Activated CD4-positive, CD25-positive, alpha-beta regulatory T cell treated with anti-CD3 and anti-CD28 coated beads, Interleukin-2, amount 50 U/mL, for 72 hours (primary cell): ENCODE measurements around the gene IST1.

ENCODE experiments used
- DNase-seq: peaks from one replicate; pipeline ENCODE4 v3.0.0; 2021

Gene IST1

DNA sequence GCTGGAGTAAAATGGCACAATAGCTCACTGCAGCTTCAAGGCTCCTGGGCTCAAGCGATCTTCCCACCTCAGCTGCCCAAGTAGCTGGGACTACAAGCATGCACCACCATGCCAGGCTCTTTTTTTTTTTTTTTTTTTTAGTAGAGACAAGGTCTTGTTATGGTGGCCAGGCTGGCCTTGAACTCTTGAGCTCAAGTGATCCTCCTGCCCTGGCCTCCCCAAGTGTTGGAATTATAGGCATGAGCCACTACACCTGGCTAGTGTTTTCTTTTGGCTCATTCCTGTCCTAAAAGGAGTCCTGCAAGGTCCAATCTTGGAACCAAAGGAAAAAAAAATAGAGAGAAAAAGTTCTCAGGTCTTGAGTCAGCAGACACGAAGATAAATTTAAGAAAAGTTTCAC lies 74.0 kb downstream of the IST1 start:
- DNase-seq, result no peak

DNA sequence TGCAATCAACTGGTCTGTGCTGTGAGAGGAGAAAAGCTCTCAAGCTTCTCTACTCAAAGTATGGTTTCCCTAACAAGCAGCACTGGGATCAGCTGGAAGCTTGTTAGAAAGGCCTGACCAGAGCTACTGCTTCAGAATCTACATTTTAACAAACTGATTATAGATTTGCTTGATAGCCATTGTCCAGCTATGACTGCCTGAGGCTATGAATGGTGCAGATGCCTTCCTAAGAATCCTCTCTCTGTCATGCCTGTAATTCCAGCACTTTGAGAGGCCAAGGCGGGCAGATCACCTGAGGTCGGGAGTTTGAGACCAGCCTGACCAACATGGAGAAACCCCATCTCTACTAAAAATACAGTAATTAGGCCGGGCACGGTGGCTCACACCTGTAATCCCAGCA lies 76.2 kb downstream of the IST1 start:
- DNase-seq, result no peak

DNA sequence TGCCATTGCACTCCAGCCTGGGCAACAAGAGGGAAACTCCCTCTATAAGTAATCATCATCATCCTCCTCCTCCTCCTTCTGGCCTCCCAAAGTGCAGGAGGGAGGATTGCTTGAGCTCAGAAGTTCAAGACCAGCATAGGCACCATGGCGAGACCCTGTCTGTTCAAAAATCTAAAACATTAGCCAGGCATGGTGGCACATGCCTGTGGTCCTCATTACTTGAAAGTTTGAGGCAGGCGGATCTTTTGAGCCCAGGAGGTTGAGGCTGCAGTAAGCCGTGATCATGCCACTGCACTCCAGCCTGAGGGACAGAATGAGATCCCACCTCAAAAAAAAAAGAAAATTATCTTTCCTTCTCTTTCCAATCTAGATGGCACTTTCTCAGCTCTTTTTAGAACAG lies 77.0 kb downstream of the IST1 start:
- DNase-seq, result no peak

DNA sequence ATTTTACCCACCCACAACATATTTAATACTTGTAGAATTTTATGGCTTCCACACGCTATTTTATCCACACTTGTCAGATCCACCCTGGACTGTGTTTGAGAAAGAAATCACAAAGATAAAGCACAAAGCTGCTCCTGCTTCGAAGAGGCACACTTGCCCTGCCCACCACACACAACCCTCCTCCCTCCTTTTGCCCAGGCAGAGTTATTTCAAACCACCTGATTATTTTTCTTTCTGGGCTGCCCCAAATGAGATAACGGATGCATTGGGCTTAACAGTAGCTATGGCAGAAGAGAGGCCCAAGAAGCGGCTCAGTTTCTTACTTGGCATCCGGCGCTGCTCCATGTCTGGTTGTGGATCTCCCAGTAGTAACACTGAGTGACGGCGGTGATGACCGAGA lies 77.7 kb downstream of the IST1 start:
- DNase-seq, result no peak

DNA sequence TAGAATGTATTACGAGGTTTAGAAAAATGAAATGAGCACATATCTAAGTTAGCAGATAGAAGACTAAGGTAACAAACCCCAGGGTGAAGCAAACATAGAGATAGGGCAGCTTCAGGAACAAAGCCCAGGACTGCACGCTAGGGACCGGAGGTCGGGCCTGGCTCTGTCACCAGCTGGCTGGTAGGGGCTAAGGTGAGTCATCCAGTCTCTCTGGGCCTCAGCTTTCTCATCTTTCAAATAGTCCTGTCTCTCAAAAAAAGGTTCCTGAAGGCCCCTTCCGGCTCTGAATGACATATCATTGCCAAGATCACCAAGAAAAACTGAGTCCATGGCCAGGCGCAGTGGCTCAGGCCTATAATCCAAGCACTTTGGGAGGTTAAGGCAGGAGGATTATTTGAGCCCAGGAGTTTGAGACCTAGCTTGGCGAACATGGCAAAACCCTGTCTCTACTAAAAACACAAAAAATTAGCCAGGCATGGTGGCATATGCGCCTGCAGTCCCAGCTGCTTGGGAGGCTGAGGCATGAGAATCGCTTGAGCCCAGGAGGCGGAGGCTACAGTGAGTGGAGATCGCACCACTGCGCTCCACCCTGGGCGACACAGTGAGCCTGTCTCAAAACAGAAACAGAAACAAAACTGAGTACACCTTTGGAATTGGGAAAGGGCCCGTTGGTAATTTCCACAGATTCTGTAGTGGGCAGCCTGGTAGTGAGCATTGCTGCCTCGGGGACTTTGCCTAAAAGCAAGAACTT lies 78.9 kb downstream of the IST1 start:
- DNase-seq, result no peak
